Occipital lobe (tissue), 2 donors: Measurements from ENCODE around the gene CD84. TPM values are rescaled to one million over a fixed set of nuclear protein-coding genes. Genes with fewer than 3 reads are reported as not detected.
"Not testable (repeated sequence)": the region's sequence is repeated elsewhere in the genome, so short reads cannot be mapped to it uniquely, and the experiment has no call there.

ENCODE experiments used
- DNase-seq: peaks from one replicate; lab custom pipeline; 2025; lab: John Stamatoyannopoulos, UW
- total RNA-seq: library from RNA; depleted of rRNA; stranded (reverse); fragments of >200 nt; gene quantifications from one replicate; pipeline ENCODE4 v1.2.3, GENCODE V29; 2014

The CD84 gene
- total RNA-seq, 1 donor from 2014 or later: 2.2 TPM

GRCh38 chr1:160542303-160542945 is 36.9 kb downstream of the CD84 start:
- no peak for DNase-seq

GRCh38 chr1:160541622-160542302 is 37.5 kb downstream of the CD84 start:
- no peak for DNase-seq

GRCh38 chr1:160540859-160541233 is 38.5 kb downstream of the CD84 start:
- DNase-seq: no peak

GRCh38 chr1:160539990-160540858 is 39.1 kb downstream of the CD84 start:
- no peak for DNase-seq

- no peak for DNase-seq
Observed at GRCh38 chr1:160539684-160539989, 39.7 kb downstream of the CD84 start.

- DNase-seq: no peak
Observed at GRCh38 chr1:160538985-160539651, 40.2 kb downstream of the CD84 start.

- no peak for DNase-seq
Observed at GRCh38 chr1:160537714-160538665, 41.3 kb downstream of the CD84 start.

- DNase-seq: no peak
Observed at GRCh38 chr1:160534823-160535605, 44.3 kb downstream of the CD84 start.

GRCh38 chr1:160532557-160532813 is 46.8 kb downstream of the CD84 start:
- not testable (repeated sequence) for DNase-seq

GRCh38 chr1:160531809-160532556 is 47.3 kb downstream of the CD84 start:
- DNase-seq: not testable (repeated sequence)

GRCh38 chr1:160529401-160529952 is 49.8 kb downstream of the CD84 start:
- DNase-seq: not testable (repeated sequence)

- not testable (repeated sequence) for DNase-seq
Observed at GRCh38 chr1:160523789-160524188, 55.5 kb downstream of the CD84 start.

- no peak for DNase-seq
Observed at GRCh38 chr1:160522622-160523345, 56.5 kb downstream of the CD84 start, which contains the start of gene SLAMF6. Gene SLAMF6, minus strand, starts transcription at chr1:160523255. Its CDS starts 63 bp downstream, at chr1:160523192.

- DNase-seq: no peak
Observed at GRCh38 chr1:160522136-160522535, 57.2 kb downstream of the CD84 start.

- no peak for DNase-seq
Observed at GRCh38 chr1:160521554-160521953, 57.7 kb downstream of the CD84 start.

GRCh38 chr1:160520999-160521398 is 58.3 kb downstream of the CD84 start:
- DNase-seq: no peak

- DNase-seq: no peak
Observed at GRCh38 chr1:160520582-160520981, 58.7 kb downstream of the CD84 start.
